ENCODE data around the gene PRR33. TPM values are rescaled to one million over a fixed set of nuclear protein-coding genes. Genes with fewer than 3 reads are reported as not detected.
A peak's percentile ranks its signal among the peaks of the same experiment; 100 is the strongest.

The PRR33 gene
- total RNA-seq, 4 donors from 2014 or later: not detected

- Histone ChIP-seq H3K4me1 (peaks cover 0 to 6% (median 0%) of the 10 kb centered on the region in 4 donors), H3K9me3 (no peaks in the 10 kb centered on the region), H3K36me3 (no peaks in the 10 kb centered on the region), H3K27me3 (no peaks in the 10 kb centered on the region), H3K27ac (replicated peaks in 1 of 4) (no peak overlapping the region), H3K4me3 (no peak overlapping the region)
- WGBS: 100% methylated on average over 1 of the region's 13 CpGs
- DNase-seq (ENCODE audit: extremely low spot score): no peak
- TF ChIP-seq POLR2A (IDR thresholded peaks at IDR 0.05; ENCODE audit: low read depth): no peak
- TF ChIP-seq, protein P1, sequence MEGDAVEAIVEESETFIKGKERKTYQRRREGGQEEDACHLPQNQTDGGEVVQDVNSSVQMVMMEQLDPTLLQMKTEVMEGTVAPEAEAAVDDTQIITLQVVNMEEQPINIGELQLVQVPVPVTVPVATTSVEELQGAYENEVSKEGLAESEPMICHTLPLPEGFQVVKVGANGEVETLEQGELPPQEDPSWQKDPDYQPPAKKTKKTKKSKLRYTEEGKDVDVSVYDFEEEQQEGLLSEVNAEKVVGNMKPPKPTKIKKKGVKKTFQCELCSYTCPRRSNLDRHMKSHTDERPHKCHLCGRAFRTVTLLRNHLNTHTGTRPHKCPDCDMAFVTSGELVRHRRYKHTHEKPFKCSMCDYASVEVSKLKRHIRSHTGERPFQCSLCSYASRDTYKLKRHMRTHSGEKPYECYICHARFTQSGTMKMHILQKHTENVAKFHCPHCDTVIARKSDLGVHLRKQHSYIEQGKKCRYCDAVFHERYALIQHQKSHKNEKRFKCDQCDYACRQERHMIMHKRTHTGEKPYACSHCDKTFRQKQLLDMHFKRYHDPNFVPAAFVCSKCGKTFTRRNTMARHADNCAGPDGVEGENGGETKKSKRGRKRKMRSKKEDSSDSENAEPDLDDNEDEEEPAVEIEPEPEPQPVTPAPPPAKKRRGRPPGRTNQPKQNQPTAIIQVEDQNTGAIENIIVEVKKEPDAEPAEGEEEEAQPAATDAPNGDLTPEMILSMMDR (IDR thresholded peaks at IDR 0.05): no peak
- no peak for TF ChIP-seq EP300 (IDR thresholded peaks at IDR 0.05)
- intact Hi-C loops (cut with DNase I): no loop called here
Observed at GRCh38 chr11:1856306-1857005, 35.2 kb downstream of the PRR33 start.

- H3K27me3 ChIP-seq: no peaks in the 10 kb centered on the region
- 84% methylated on average over 4 of the region's 11 CpGs for WGBS
- H3K9me3 ChIP-seq: no peaks in the 10 kb centered on the region
- H3K27ac ChIP-seq (replicated peaks in 1 of 4): no peak overlapping the region
- H3K4me1 ChIP-seq: peaks cover 0 to 6% (median 0%) of the 10 kb centered on the region in 4 donors
- DNase-seq (ENCODE audit: extremely low spot score): no peak
- TF ChIP-seq POLR2AphosphoS5 (IDR thresholded peaks at IDR 0.05) (no peak), POLR2A (IDR thresholded peaks at IDR 0.05; ENCODE audit: low read depth) (no peak), EP300 (IDR thresholded peaks at IDR 0.05) (no peak)
- TF ChIP-seq, protein P1 (IDR thresholded peaks at IDR 0.05): no peak
- no peaks in the 10 kb centered on the region for H3K36me3 ChIP-seq
- intact Hi-C loops (cut with DNase I): no loop called here
- no peak overlapping the region for H3K4me3 ChIP-seq
Observed at GRCh38 chr11:1855886-1856265, 35.8 kb downstream of the PRR33 start.

- no peak overlapping the region for H3K27ac ChIP-seq (replicated peaks in 1 of 4)
- no peaks in the 10 kb centered on the region for H3K27me3 ChIP-seq
- no peaks in the 10 kb centered on the region for H3K9me3 ChIP-seq
- TF ChIP-seq POLR2AphosphoS5 (IDR thresholded peaks at IDR 0.05) (no peak), EP300 (IDR thresholded peaks at IDR 0.05) (no peak), POLR2A (IDR thresholded peaks at IDR 0.05; ENCODE audit: low read depth) (no peak)
- TF ChIP-seq, protein P1 (IDR thresholded peaks at IDR 0.05): no peak
- no peaks in the 10 kb centered on the region for H3K36me3 ChIP-seq
- WGBS: 78% methylated on average over 24 of the region's 26 CpGs
- no peak for DNase-seq (ENCODE audit: extremely low spot score)
- peaks cover 0 to 6% (median 0%) of the 10 kb centered on the region in 4 donors for H3K4me1 ChIP-seq
- peak overlapping the region in 1 of 4 donors; percentile 31 for H3K4me3 ChIP-seq
- intact Hi-C loops (cut with DNase I): no loop called here
Observed at GRCh38 chr11:1854949-1855885, 36.5 kb downstream of the PRR33 start.

- TF ChIP-seq EP300 (IDR thresholded peaks at IDR 0.05): no peak
- TF ChIP-seq POLR2A (IDR thresholded peaks at IDR 0.05; ENCODE audit: low read depth): no peak
- TF ChIP-seq POLR2AphosphoS5 (IDR thresholded peaks at IDR 0.05): no peak
- TF ChIP-seq, protein P1 (IDR thresholded peaks at IDR 0.05): no peak
Observed at GRCh38 chr11:1854132-1854948, 37.4 kb downstream of the PRR33 start.

More at GRCh38 chr11:1854132-1854948, 37.4 kb downstream of the PRR33 start:
- no peaks in the 10 kb centered on the region for H3K9me3 ChIP-seq
- no peaks in the 10 kb centered on the region for H3K36me3 ChIP-seq
- H3K4me1 ChIP-seq: peaks cover 0 to 6% (median 0%) of the 10 kb centered on the region in 4 donors
- no peak for DNase-seq (ENCODE audit: extremely low spot score)
- WGBS: 82% methylated on average over 18 of the region's 27 CpGs
- intact Hi-C loops (cut with DNase I): no loop called here
- H3K27me3 ChIP-seq: no peaks in the 10 kb centered on the region
- H3K4me3 ChIP-seq: peak overlapping the region in 2 of 4 donors; percentile 31 to 40
- no peak overlapping the region for H3K27ac ChIP-seq (replicated peaks in 1 of 4)

All from esophagus muscularis mucosa (tissue), 4 donors.